ENCODE results near the gene TMEM59. TPM values are rescaled to one million over a fixed set of nuclear protein-coding genes. Genes with fewer than 3 reads are reported as not detected.

Gene TMEM59
- total RNA-seq, 4 donors from 2014 or later = 238 to 466 (median 352) TPM

GRCh38 chr1:53984726-53985125 lies 68.3 kb downstream of the TMEM59 start:
- no peaks in the 10 kb centered on the region for H3K9me3 ChIP-seq
- peaks cover 0 to 21% (median 8%) of the 10 kb centered on the region in 3 donors for H3K4me1 ChIP-seq
- no peaks in the 10 kb centered on the region for H3K36me3 ChIP-seq
- no peak for ATAC-seq
- H3K4me3 ChIP-seq = no peak overlapping the region
- no peaks in the 10 kb centered on the region for H3K27me3 ChIP-seq
- TF ChIP-seq, protein P1, sequence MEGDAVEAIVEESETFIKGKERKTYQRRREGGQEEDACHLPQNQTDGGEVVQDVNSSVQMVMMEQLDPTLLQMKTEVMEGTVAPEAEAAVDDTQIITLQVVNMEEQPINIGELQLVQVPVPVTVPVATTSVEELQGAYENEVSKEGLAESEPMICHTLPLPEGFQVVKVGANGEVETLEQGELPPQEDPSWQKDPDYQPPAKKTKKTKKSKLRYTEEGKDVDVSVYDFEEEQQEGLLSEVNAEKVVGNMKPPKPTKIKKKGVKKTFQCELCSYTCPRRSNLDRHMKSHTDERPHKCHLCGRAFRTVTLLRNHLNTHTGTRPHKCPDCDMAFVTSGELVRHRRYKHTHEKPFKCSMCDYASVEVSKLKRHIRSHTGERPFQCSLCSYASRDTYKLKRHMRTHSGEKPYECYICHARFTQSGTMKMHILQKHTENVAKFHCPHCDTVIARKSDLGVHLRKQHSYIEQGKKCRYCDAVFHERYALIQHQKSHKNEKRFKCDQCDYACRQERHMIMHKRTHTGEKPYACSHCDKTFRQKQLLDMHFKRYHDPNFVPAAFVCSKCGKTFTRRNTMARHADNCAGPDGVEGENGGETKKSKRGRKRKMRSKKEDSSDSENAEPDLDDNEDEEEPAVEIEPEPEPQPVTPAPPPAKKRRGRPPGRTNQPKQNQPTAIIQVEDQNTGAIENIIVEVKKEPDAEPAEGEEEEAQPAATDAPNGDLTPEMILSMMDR (IDR thresholded peaks at IDR 0.05) = no peak
- no peak overlapping the region for H3K27ac ChIP-seq

DNA sequence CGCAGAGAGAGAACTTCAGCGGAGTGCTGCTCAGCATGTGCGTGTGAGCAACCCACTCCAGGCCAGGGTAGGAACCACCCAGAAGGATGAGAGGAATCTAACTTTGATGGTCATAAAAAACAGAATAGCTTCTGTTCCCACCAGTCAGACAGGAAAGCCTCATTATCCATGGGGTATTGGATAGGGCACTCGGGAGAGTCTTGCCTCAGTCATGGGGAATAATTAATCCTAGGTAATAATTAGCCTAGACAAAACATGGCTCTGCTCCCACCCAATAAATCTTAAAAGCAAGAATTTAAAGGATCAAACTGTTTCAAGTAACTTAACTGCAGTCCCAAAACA lies 70.3 kb downstream of the TMEM59 start:
- no peaks in the 10 kb centered on the region for H3K36me3 ChIP-seq
- H3K4me1 ChIP-seq = peaks cover 0 to 21% (median 8%) of the 10 kb centered on the region in 3 donors
- ATAC-seq = no peak
- 11 to 14% methylated on average over 1 to 4 of the region's 4 CpGs for WGBS, 2 donors (ENCODE audit: low coverage in 1 of 2)
- no peaks in the 10 kb centered on the region for H3K9me3 ChIP-seq
- peak overlapping the region; percentile 50 to 88 (median 80) for H3K27ac ChIP-seq
- TF ChIP-seq, protein P1 (IDR thresholded peaks at IDR 0.05) = no peak
- no peak for TF ChIP-seq POLR2AphosphoS5 (IDR thresholded peaks at IDR 0.05)
- TF ChIP-seq POLR2A (IDR thresholded peaks at IDR 0.05) = no peak
- H3K4me3 ChIP-seq = peak overlapping the region; percentile 22 to 45
- no peaks in the 10 kb centered on the region for H3K27me3 ChIP-seq

- Histone ChIP-seq H3K27me3 (no peaks in the 10 kb centered on the region), H3K4me3 (peak overlapping the region; percentile 22 to 45), H3K36me3 (no peaks in the 10 kb centered on the region), H3K9me3 (no peaks in the 10 kb centered on the region), H3K27ac (peak overlapping the region; percentile 50 to 88 (median 80)), H3K4me1 (peaks cover 0 to 21% (median 8%) of the 10 kb centered on the region in 3 donors)
- TF ChIP-seq POLR2AphosphoS5 (IDR thresholded peaks at IDR 0.05) = peak; percentile 45
- TF ChIP-seq EP300 (IDR thresholded peaks at IDR 0.05) = no peak
- no peak for TF ChIP-seq POLR2A (IDR thresholded peaks at IDR 0.05)
- peak; percentile 69 for ATAC-seq
- WGBS, 2 donors (ENCODE audit: low coverage in 1 of 2) = 10 to 26% methylated on average over 13 to 20 of the region's 20 CpGs
Observed at GRCh38 chr1:53982034-53982762, 70.8 kb downstream of the TMEM59 start.

DNA sequence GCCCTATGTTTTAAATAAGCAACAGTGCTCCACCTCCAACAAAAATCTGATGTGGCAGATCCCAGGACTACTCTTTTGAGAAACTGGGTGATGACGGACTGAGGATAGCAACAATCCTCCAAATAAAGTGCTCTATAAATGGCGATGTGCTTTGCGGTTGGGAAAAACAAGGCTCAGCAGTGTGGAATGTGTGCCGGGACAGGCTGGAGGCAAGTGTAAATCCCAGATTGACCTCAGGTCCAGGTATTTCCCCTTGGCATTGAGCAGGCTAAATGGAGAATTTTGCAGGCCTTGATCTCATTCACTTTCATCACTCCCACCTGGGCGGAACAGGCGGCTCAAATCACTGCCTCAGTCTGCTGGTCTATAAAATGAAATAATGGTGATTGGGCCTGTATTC lies 71.8 kb downstream of the TMEM59 start:
- Histone ChIP-seq H3K9me3 (no peaks in the 10 kb centered on the region), H3K4me3 (no peak overlapping the region), H3K27ac (peak overlapping the region; percentile 62 to 88 (median 80)), H3K27me3 (no peaks in the 10 kb centered on the region), H3K4me1 (peaks cover 0 to 21% (median 8%) of the 10 kb centered on the region in 3 donors), H3K36me3 (peaks cover 0 to 2% of the 10 kb centered on the region in 2 donors)
- WGBS, 2 donors (ENCODE audit: low coverage in 1 of 2) = 39 to 100% methylated on average over 3 of the region's 6 CpGs
- peak; percentile 82 for ATAC-seq
- TF ChIP-seq, protein P1 (IDR thresholded peaks at IDR 0.05) = no peak
- TF ChIP-seq POLR2AphosphoS5 (IDR thresholded peaks at IDR 0.05) (peak; percentile 61), POLR2A (IDR thresholded peaks at IDR 0.05) (no peak), EP300 (IDR thresholded peaks at IDR 0.05) (no peak)

GRCh38 chr1:53979712-53980450 lies 73.1 kb downstream of the TMEM59 start:
- 30 to 80% methylated on average over 2 to 13 of the region's 13 CpGs for WGBS, 2 donors (ENCODE audit: low coverage in 1 of 2)

More at GRCh38 chr1:53979712-53980450, 73.1 kb downstream of the TMEM59 start:
- no peak for ATAC-seq
- H3K4me3 ChIP-seq = no peak overlapping the region
- peaks cover 0 to 2% of the 10 kb centered on the region in 2 donors for H3K36me3 ChIP-seq
- H3K9me3 ChIP-seq = no peaks in the 10 kb centered on the region
- peak overlapping the region in 3 of 4 donors; percentile 76 to 88 (median 84) for H3K27ac ChIP-seq
- TF ChIP-seq EP300 (IDR thresholded peaks at IDR 0.05) = no peak
- TF ChIP-seq, protein P1 (IDR thresholded peaks at IDR 0.05) = no peak
- TF ChIP-seq POLR2A (IDR thresholded peaks at IDR 0.05) = no peak
- no peak for TF ChIP-seq POLR2AphosphoS5 (IDR thresholded peaks at IDR 0.05)
- H3K27me3 ChIP-seq = no peaks in the 10 kb centered on the region
- H3K4me1 ChIP-seq = peaks cover 0 to 21% (median 8%) of the 10 kb centered on the region in 3 donors

Small RNA genes lying within 50 kb of the gene (small RNA-seq; reads per million reads assigned to genes)
- gene AL353898.1 (0 reads per million in 4 donors), gene AL353898.2 (0 reads per million in 4 donors)

Other genes with a start within 250 kb of the TMEM59 start
- gene NDC1, start 214.9 kb downstream of the TMEM59 start, total RNA-seq = 10 to 100 TPM in 1 of 4 donors, 1 to 10 TPM in 3; 6.7 to 10.3 (median 7.1) TPM
- 10 to 100 TPM; 14.1 to 27.1 (median 17.6) TPM for gene YIPF1, start 163.4 kb downstream of the TMEM59 start, total RNA-seq
- gene DIO1, start 159.0 kb downstream of the TMEM59 start, total RNA-seq = not detected
- 10 to 100 TPM; 17.7 to 27.1 (median 21.3) TPM for gene IFT25, start 107.5 kb downstream of the TMEM59 start, total RNA-seq
- gene LRRC42, start 106.9 kb downstream of the TMEM59 start, total RNA-seq = 10 to 100 TPM; 19.6 to 31.4 (median 23.9) TPM
- gene LDLRAD1, start 35.0 kb downstream of the TMEM59 start, total RNA-seq = not detected
- 10 to 100 TPM in 1 of 4 donors, 1 to 10 TPM in 3; 3.6 to 10.2 (median 9.1) TPM for gene TCEANC2, start 404 bp upstream of the TMEM59 start, total RNA-seq
- under 1 TPM in 2 of 4 donors, not detected in 2; 0.13 to 0.23 TPM for gene CDCP2, start 99.8 kb upstream of the TMEM59 start, total RNA-seq
- 1 to 10 TPM; 2.2 to 4.1 (median 3.0) TPM for gene CYB5RL, start 146.8 kb upstream of the TMEM59 start, total RNA-seq
- 10 to 100 TPM; 37.3 to 64.5 (median 52.0) TPM for gene MRPL37, start 147.0 kb upstream of the TMEM59 start, total RNA-seq

Data from gastroesophageal sphincter (tissue), 4 donors.